HG03520 (cell line): ENCODE measurements around the gene ST6GALNAC3.
"Not testable (repeated sequence)": the region's sequence is repeated elsewhere in the genome, so short reads cannot be mapped to it uniquely, and the experiment has no call there.

Experiments
- ATAC-seq: cut with Tn5 transposase; IDR thresholded peaks from one replicate; pipeline ENCODE4 v1.9.1; 2021; ENCODE audit warnings: mild to moderate bottlenecking, moderate library complexity; ENCODE audit not compliant: unreplicated experiment

The ST6GALNAC3 gene

DNA sequence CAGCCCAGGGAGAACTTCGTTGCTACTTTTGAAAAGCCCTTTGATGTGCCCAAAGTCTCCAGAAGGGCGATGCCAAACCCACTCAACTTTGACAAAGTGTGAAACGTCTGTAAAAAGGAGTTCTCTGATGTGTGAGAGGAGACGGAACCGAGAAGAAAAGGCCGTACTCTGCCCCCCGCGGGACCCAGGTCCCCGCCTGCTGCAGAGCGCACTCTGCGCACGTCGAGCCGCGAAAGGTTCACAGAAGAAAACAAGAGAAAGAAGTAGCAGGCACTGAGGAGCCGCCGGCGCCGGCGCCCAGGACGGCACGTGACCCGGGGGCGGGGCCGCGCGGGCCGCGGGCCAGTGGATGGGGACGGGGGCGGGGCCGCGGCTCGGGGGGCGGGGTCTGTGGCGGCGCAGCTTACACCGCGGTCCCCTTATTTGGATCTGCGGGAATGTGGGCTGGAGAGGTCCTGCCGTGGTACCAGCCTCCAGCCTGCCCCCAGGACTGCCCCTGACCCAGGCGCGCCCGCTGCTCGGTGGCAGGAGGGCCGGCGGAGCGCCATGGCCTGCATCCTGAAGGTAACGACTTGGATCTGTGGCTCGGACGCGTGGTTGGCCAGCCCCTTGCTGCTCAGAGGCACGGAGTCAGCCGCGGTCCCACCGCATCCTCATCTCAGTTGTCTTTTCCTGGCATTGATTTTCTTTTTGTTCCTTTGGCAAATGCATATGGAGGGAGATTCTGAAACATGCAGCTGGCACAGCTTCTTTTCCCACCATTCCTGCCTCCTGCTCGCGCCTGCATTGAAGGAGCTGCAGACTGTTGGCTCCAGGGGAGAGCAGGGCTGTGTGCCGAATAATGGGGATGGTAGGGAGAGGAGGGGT is at the start of gene ST6GALNAC3:
TSS of gene ST6GALNAC3 (plus strand) at position 426 of the 867 bp plus-strand sequence.
- peak; percentile 74 for ATAC-seq

- ATAC-seq, result no peak
Measured at GRCh38 chr1:76027341-76027740, 47.2 kb upstream of the ST6GALNAC3 start.

DNA sequence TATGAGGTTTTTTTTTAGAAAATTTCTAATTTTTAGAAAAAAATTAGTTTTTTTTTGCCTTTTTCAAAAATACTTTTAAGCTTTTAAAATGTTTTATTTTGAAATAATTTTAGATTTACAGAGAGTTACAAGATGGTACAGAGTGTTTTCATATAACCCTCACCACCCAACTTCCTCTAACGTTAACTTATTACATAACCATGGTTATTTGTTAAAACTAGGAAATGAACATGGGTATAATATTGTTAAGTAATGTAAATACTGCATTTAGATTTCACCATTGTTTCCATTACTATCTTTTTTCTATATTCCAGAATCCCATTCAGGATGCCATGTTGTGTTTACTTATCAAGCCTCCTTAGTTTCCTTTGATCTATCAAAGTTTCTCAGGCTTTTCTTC is 45.2 kb upstream of the ST6GALNAC3 start:
- ATAC-seq, result no peak

GRCh38 chr1:76031496-76031895 is 43.0 kb upstream of the ST6GALNAC3 start:
- ATAC-seq, result no peak

DNA sequence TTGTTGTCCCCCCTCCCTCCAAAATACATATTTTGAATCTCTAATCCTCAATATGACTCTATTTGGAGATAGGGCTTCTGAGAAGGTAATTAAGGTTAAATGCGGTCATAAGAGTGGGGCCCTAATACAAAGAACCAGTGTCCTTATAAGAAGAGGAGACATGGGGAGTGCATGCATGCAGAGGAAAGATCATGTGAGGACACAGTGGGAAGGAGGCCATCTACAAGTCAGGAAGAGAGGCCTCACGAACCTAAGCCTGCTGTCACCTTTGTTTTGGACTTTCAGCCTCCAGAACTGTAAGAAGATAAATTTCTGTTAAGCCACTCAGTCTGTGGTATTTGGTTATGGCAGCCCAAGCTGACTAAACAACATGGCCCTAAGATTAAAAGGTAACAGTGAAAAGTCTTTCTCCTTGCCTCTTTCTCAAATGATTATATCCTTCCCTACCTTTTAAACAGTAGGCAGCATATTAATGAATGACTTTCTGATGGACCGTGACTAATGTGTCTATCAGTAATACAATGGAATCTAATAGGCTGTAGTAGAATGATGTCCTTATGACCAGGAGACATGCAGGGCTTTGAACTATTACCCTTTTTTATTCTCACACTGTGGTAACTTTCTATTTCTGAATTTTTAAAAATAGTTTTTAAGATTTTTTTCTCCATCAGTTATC is 40.6 kb upstream of the ST6GALNAC3 start:
- no peak for ATAC-seq

- ATAC-seq, result no peak
Measured at GRCh38 chr1:76035053-76035452, 39.5 kb upstream of the ST6GALNAC3 start.

- no peak for ATAC-seq
Measured at GRCh38 chr1:76037324-76037723, 37.2 kb upstream of the ST6GALNAC3 start.

- ATAC-seq, result no peak
Measured at GRCh38 chr1:76038287-76039004, 36.1 kb upstream of the ST6GALNAC3 start.

- no peak for ATAC-seq
Measured at GRCh38 chr1:76046149-76046548, 28.4 kb upstream of the ST6GALNAC3 start.

GRCh38 chr1:76048219-76048618 is 26.3 kb upstream of the ST6GALNAC3 start:
- no peak for ATAC-seq

DNA sequence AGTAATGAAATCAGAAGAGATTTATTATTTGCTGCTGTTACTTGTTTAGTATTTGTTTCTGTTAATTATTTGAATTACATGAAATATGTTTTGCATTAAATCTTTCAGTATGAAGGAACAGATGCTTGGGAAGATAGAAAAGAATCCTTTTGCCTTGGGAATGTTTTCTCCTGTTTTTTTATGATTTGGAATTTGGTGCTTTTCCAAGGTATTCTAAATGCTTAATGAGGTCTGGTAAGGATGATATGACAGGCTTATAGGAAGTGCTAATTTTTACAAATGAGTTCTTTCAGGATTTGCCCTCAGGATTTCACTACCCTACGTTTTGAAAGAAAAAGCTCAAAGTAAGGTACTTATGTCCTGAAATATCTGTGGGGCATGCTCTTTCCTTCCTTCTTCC is 25.6 kb upstream of the ST6GALNAC3 start:
- no peak for ATAC-seq

DNA sequence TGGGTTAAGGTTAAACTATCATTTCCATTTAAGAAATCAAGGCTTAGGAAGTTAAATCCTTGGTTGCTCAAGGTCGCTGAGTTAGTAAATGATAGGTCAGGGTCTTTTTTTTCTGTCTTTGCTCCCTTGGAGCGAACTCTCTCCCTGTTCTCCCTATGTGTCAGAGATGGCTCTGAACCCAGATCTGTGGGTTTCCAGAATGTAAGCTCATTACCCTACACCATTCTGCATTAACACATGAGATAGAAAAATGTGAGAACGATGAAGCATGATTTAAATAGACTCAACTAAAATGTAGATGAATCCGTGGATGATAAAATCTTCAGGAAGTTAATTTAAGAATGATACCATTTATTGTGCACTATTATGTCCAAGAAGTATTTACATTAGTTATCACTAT is 25.0 kb upstream of the ST6GALNAC3 start:
- no peak for ATAC-seq

DNA sequence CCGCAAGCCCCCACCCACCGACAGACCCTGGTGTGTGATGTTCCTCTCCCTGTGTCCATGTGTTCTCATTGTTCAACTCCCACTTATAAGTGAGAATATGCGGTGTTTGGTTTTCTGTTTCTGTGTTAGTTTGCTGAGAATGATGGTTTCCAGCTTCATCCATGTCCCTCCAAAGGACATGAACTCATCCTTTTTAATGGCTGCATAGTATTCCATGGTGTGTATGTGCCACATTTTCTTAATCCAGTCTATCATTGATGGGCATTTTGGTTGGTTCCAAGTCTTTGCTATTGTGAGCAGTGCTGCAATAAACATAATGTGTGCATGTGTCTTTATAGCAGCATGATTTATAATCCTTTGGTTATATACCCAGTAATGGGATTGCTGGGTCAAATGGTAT is 24.5 kb upstream of the ST6GALNAC3 start:
- ATAC-seq, result not testable (repeated sequence)

DNA sequence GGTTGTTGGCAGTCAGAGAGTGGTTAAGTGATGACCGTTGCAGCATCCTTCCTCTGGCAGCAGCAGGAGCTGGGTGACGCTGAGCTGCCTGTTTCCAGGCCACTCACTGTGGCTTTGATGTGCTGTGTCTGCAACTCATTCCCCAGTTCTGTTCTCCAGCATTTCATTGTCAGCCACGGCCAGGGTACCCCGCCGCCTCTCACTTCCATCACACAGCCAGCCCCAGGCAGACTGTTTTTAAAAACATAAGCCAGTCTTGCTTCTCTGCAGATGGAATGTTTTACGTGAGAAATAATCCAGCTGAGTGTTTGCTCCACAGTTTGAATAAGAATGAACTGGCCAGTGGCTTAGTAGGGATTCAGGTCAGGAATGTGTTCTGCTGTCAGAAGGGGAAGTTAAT is 21.5 kb upstream of the ST6GALNAC3 start:
- ATAC-seq, result no peak

- ATAC-seq, result no peak
Measured at GRCh38 chr1:76054359-76054758, 20.2 kb upstream of the ST6GALNAC3 start.

DNA sequence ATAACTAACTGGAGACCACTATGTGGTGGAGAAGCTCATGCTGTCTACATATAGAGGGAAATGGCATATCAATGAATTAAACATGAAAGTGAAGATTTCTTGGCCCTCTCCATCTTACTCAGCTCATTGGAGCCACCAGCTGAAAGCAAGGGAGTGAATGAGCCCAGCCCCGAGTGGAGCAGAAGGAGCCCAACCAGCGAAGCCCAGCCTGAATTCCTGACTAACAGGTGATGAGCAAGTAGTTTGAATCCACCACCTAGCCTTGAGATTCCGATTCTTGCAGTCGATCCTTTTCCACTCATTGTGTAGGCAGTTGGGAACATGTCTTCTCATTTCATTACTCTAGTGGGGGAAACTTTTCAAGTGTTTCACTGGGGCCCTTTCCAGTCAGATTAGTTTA is 18.6 kb upstream of the ST6GALNAC3 start:
- no peak for ATAC-seq

- ATAC-seq, result no peak
Measured at GRCh38 chr1:76059451-76059850, 15.1 kb upstream of the ST6GALNAC3 start.

DNA sequence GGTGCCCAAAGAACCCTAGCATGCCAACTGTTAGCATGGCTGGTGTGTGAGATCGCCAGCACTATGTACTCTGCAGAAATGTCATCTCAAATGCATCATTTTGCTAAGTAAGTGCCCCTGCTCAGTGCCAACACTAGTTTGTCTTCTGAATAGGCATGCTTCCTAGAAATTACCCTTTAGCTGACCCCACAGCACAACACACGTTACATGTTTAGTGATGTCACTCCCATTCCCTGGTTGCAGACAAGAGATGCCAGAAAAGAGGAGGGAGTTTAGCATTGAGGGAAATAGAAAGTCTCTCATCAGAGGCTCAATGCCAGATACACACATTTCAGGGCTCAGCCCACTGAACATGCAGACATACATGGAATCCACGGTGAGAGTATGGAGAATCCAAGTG is 9.3 kb upstream of the ST6GALNAC3 start:
- no peak for ATAC-seq

DNA sequence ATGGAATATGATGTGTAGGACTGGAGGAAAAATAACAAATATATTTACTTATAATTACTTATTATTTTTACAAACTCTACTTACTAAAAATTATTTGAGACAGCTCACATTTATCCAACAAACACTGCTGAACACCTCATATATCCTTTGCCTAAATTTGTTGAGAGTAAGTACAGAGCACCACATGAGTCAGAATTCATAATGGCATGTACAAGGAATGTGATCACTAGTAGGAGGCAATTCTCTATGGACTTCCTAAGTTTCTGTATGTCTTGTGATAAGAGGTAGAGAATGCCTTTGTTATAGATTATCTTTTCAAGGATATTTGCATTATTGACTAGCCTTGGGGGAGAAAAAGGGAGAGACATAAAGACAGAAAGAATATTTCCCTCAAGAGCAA is 8.2 kb upstream of the ST6GALNAC3 start:
- ATAC-seq, result no peak

DNA sequence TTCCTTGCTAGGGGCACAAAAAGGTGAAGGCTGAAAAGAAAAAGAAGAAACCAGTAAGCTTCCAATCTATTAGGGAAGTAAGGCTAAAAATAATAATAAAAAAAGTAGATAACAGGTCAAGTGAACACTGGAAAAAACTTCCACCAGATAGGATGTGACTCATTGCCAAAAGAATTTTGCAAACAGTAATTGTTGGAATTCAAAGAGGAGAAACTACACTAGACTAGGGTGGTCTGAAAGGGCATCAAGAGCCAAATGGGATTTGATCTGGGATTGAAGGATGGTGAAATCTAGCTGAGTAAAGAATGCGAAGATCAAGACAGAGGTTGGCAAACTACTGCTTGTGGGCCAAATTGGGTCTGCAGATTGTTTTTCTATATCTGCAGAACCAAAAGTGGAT is 6.0 kb upstream of the ST6GALNAC3 start:
- ATAC-seq, result no peak

DNA sequence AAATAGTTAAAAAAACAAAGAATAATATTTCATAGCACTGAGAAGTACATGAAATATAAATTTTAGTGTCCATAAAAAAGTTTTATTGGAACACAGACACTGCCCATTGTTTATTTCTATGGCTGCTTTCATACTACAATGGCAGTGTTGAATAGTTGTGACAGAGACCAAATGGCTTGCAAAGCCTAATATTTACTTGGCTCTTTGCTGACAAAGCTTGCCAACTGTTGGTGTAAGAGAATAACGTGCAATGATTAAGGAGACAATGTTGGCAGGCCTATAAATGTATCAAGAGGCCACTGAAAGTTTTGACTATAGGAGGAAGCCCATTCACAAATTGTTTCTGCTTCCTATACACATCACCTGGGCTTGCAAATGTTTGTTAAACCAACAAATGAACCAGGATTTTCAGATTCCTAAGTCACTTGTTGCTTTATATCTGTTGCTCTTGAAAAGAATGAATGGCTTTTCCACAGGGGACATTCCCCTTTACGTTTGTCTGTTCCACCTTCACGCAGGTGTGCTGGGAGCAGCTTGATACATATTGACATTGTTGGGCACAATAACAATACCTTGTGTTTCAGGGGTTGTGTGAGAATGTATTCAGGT is 5.5 kb upstream of the ST6GALNAC3 start:
- ATAC-seq, result no peak
